Measurements from ENCODE around the gene APH1A.

- TF ChIP-seq CTCF (IDR thresholded peaks at IDR 0.05) (peak in 1 of 5 experiments; percentile 6), EP300 (IDR thresholded peaks at IDR 0.05) (no peak), POLR2A (IDR thresholded peaks at IDR 0.05) (no peak)
These were observed 33.4 kb downstream of the APH1A start for GRCh38 chr1:150235294-150235851.
